K562 (cell line): ENCODE data around the gene TSGA10.
A peak's percentile ranks its signal among the peaks of the same experiment; 100 is the strongest.

Experiments used
- CBX2 ChIP-seq: fragments of 200-600 bp; sonication (generic); IDR thresholded peaks from one replicate; pipeline ENCODE4 v1.6.1; 2012; ENCODE audit warnings: mild to moderate bottlenecking, low read length, inconsistent platforms; ENCODE audit not compliant: insufficient read depth, poor library complexity, severe bottlenecking
- EGR1 ChIP-seq: fragments of 450-650 bp; conservative IDR thresholded peaks from 2 replicates; pipeline ENCODE4 v1.6.1; 2017; ENCODE audit warnings: mild to moderate bottlenecking
- GABPA ChIP-seq: fragments of 200-800 bp; sonication (Bioruptor generic); conservative IDR thresholded peaks from 2 replicates; pipeline ENCODE4 v1.6.1; 2016; ENCODE audit warnings: low read depth, missing genetic modification characterization, missing compliant biosample characterization
- IFI16 ChIP-seq: fragments of 250-450 bp; sonication (Bioruptor Pico); IDR thresholded peaks from 2 replicates; pipeline ENCODE4 v2.1.2; 2022; ENCODE audit warnings: mild to moderate bottlenecking, inconsistent platforms
- KLF1 ChIP-seq: fragments of 450-650 bp; IDR thresholded peaks from 2 replicates; pipeline ENCODE4 v1.6.1; 2016; ENCODE audit warnings: missing genetic modification characterization, missing compliant biosample characterization
- MED1 ChIP-seq: sonication (generic); formaldehyde crosslinking; IDR thresholded peaks from 2 replicates; pipeline ENCODE4 v1.8.1; 2023; ENCODE audit warnings: missing genetic modification reagents, borderline replicate concordance
- NRF1 ChIP-seq, 2 experiments: fragments of 450-650 bp; IDR thresholded peaks in 1 of 2; conservative IDR thresholded peaks in 1 of 2; 2 replicates each; pipeline ENCODE4 v1.6.1; 2014; ENCODE audit warnings: mild to moderate bottlenecking in 2 of 2
- POLR2A ChIP-seq: fragments of 450-650 bp; conservative IDR thresholded peaks from 2 replicates; pipeline ENCODE4 v1.6.1; 2016
- REST ChIP-seq, 2 experiments: fragments of 450-650 bp; formaldehyde crosslinking in 1 of 2; IDR thresholded peaks; 2 replicates each; pipeline versions ENCODE4 v1.4.0 to v1.6.1; 2014 to 2020; ENCODE audit warnings: mild to moderate bottlenecking in 2 of 2, borderline replicate concordance in 1 of 2, low read depth in 1 of 2
- TCF7L2 ChIP-seq: fragments of 150-350 bp; IDR thresholded peaks from 2 replicates; pipeline ENCODE4 v1.6.1; 2016; ENCODE audit warnings: low read depth, mild to moderate bottlenecking, low read length, moderate library complexity
- USF1 ChIP-seq: sonication (generic); formaldehyde crosslinking; IDR thresholded peaks from 2 replicates; pipeline ENCODE4 v1.9.0; 2022; ENCODE audit warnings: mild to moderate bottlenecking, missing genetic modification reagents
- ZNF274 ChIP-seq: IDR thresholded peaks from 2 replicates; pipeline ENCODE4 v1.6.1; 2011; ENCODE audit warnings: low read depth, mild to moderate bottlenecking, low read length, moderate library complexity, borderline replicate concordance

GRCh38 chr2:99154643-99155536 is at the start of gene TSGA10, which contains the start of gene LIPT1:
- no peak for TF ChIP-seq ZNF274
- peak; percentile 96 for TF ChIP-seq POLR2A
- TF ChIP-seq IFI16 (CRISPR knock-in tag) = no peak
- peak; percentile 82 to 86 for TF ChIP-seq NRF1 (conservative IDR thresholded peaks at IDR 0.05 in 1 of 2, IDR thresholded peaks at IDR 0.05 in 1 of 2)
- no peak for TF ChIP-seq TCF7L2
- no peak for TF ChIP-seq MED1 (CRISPR knock-in tag)
- TF ChIP-seq GABPA = peak; percentile 95
- peak; percentile 99 for TF ChIP-seq EGR1
- TF ChIP-seq CBX2 = no peak
- TF ChIP-seq USF1 (CRISPR knock-in tag) = peak; percentile 68
- no peak for TF ChIP-seq REST (IDR thresholded peaks at IDR 0.05; ENCODE audit: borderline replicate concordance)
- TF ChIP-seq REST (CRISPR knock-in tag; IDR thresholded peaks at IDR 0.05; ENCODE audit: low read depth) = no peak
- no peak for TF ChIP-seq KLF1 (tag)
